Measurements from ENCODE around the gene TAL1.
"Not testable (repeated sequence)": the region's sequence is repeated elsewhere in the genome, so short reads cannot be mapped to it uniquely, and the experiment has no call there.

The TAL1 gene

DNA sequence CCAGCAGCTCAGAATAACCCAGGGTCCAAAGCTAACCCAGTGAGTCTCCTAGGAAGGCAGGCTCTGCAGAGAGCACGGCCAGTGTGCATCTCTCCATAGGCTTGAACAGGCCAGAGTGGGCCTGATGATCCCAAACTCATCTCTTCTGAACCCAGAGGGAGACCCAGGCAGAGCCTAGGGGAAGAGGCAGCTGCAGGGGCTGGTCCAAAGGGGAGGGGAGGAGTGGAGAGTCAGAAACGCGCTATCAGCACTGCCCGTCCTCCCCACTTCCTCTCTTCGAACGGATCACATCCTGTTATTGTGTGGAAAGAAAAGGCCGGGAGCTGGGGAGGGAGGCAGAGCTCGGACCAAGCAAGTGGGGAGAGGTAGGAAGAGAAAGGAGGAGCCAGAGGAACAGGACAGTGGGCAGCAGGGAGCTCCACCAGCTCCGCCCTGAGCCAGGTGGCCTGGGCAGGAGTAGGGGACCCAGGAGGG lies 20.2 kb downstream of the TAL1 start:
- DNase-seq (ENCODE audit: low spot score): no peak

DNA sequence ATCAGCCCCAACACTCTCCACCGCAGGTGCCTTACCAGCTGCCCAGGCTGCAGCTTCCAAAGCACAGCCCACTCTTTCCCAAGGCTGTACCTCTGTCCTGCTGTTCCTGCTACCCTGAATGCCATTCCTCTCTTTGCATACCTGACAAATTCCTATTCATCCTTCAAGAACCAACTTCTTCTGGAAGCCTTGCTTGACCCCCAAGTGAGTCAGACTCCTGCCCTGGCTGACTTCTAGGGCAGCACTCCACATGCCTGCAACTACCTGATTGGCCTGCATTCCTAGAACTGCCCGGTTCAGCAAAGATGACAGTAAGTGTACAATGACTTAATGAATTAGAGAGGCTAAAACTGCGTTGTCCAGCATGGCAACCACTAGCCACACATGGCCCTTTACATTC lies 21.4 kb downstream of the TAL1 start:
- DNase-seq (ENCODE audit: low spot score): peak; percentile 84

DNA sequence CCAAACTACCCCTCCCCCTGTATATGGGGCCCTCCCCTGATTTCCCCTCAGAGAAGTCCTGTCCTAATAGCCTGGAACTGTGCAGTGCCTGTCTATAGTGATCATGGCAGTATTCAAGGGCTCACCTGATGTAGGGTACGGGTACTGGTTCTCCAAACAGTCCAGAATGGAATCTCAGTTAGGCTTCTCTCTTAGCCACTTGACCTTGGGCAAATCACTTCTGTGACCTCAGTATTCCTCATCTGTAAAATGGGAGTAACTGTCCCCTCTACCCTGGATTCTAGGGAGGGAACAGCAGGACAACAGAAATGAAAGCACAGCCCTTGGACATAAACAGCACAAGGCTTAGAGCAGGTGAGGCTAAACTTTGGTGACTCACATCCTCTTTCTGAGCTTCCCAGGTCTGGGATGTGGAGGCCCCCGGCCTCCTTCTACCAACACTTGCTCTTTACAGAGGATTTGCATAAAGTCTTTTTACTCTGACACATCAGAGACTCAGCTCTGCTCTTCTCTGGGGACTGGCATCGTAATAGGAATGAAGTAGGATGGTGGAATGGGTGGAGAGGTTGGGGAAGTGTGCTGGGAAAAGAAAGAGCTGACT lies 22.2 kb downstream of the TAL1 start:
- peak; percentile 85 for DNase-seq (ENCODE audit: low spot score)

DNA sequence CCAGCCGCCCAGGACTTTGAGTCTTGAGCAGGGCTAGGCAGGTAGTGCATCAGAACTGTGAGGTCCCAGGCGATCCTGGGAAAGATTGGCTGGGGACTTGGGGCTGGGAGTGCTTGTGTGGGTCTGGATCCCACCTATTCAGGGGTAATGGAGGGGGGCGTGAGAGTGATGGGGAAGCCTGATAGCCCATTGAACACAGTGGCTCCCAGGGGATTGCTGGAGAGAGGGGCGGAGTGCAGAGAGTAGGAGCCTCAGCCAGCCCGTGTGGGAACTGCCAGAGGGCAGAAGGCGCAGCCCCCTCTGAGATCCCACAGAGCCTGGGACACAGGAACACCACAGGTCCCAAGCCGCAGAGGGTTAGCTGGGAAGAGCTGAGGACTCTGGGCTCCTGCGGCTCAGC lies 22.9 kb downstream of the TAL1 start:
- DNase-seq (ENCODE audit: low spot score): no peak

DNA sequence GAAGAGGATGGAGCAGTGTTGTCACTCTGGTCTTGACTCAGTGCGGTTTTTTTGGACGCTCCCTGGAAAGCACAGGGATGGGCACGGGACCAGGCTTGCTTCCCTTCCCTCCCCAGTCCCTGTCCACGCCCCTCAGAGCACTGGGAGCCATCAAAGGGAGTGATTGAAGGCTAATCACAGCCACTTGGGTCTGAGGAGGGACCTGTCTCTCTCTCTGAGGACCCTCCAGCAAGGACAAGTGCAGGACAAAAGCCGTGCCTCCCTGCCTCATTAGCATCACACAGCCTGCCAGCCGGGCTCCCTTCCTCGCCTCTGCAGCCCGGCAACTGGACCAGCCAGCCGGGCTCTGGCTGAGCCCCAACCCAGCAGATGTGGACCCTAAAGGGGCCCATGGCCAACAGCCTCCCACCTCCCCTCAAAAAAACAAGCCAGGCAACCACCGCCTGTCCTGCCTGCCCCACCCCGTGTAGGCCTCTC lies 23.6 kb downstream of the TAL1 start:
- no peak for DNase-seq (ENCODE audit: low spot score)

DNA sequence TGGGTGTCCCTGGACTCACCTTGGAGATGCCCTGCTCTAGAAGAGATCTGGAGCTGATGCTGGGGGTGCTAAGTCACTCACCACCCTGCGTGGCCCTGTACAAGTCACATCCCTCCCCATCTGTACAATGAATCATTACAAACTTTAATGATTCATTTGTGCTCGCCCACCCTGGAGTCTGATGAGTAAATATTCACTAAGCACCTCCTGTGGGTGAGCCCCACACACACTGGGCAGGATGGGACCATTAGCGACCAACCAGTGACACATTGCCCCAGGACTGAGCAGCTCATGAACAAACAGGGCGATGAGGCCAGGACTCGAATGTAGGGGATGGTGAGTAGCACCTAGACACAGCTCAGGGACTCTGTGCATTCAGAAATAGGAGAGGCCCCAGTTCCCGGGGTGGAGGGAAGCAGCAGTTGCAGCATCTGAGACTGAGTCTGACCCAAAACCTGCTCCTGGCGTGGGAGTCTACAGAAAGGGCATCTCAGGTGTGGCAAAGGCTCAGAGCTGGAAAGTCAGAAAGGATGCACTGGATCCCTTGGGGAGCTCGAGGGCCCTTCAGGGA lies 24.1 kb downstream of the TAL1 start:
- peak; percentile 85 for DNase-seq (ENCODE audit: low spot score)

DNA sequence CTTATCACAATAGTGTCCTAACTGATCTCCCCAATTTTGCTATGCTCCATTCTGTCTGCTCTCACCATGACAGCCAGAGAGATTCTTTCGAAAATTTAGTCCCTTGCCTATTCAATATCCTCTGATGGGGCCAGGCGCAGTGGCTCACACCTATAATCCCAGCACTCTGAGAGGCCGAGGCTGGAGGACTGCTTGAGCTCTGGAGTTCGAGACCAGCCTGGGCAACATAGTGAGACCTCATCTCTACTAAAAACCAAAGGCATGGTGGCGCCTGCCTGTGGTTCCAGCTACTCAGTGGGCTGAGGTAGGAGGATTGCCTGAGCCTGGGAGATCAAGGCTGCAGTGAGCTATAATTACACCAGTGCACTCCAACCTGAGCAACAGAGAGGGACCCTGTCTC lies 26.1 kb downstream of the TAL1 start:
- no peak for DNase-seq (ENCODE audit: low spot score)

DNA sequence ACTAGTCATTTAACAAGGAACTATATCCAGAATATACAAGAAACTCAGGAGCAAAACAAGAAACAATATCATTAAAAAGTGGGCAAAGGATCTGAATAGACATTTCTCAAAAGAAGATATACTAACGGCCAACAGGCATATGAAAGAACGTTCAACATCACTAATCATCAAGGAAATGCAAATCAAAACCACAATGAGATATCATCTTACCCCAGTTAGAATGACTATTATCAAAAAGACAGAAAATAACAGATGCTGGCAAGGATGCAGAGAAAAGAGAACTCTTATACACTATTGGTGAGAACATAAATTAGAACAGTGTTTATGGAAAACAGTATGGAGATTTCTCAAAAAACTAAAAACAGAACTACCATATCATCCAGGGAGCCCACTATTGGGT lies 28.5 kb downstream of the TAL1 start:
- not testable (repeated sequence) for DNase-seq (ENCODE audit: low spot score)

DNA sequence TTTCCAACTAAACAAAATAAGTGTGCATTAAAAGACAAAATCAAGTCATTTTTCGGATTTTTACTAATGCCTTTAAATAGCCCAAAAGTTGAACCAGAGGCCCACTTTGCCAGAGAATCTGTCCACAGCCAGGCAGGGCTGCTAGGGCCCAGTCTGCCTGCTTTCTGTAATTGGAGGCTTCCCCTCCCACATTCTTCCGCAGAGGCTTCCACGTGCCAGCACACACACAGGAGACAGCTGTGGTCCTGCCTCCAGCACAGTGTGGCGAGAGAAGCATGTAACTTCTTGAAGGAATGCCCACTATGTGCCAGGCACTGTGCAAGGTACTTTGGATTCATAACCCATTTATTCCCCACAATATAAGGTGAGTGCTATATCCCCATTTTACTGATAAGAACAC lies 30.8 kb downstream of the TAL1 start:
- no peak for DNase-seq (ENCODE audit: low spot score)

DNA sequence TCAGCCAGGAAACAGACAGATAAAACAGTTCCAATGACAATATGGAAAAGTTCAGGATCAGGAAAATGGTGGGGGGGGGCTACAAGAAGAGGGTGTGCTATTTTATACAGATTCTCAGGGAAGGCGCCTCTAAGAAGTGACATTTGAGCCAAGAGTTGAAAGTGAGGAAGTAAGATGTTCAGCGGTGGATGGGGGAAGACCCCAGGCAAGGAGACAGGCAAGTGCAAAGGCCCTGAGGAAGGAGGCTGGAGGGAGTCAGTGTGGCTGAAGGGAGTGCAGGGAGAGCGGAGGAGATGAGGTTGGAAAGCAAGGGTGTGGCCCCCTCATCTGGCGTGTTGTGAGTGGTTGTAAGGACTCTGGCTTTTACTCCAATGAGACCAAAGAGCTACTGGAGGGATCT lies 33.8 kb downstream of the TAL1 start:
- no peak for DNase-seq (ENCODE audit: low spot score)

DNA sequence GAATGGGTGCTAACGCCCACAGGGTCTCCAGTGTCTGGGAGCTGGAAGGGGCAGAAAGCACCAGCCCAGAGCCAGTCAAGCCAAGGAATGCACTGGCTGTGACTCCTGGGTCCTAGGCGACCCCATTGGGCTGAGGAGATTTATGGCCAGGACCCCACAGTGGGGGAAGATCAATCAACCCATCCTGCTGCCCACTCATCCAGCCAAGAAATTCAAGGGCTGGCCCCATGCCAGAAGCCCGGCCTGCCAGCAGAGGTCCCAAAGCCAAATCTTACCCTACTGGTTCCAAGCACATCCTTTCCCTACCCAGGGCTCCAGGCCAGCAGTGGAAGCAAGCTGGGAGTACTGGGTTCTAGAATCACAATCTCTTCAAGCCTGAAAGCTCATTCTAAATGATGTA lies 35.4 kb downstream of the TAL1 start:
- no peak for DNase-seq (ENCODE audit: low spot score)

DNA sequence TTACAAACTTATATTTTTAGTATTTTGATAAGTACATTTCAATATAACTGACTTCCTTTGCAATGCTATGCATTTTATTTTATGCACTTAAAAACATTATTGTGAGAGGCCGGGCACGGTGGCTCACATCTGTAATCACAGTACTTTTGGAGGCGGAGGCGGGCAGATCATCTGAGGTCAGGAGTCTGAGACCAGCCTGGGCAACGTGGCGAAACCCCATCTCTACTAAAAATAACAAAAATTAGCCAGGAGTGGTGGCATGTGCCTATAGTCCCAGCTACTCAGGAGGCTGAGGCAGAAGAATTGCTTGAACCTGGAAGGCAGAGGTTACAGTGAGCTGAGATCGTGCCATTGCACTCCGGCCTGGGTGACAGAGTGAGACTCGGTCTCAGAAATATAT lies 36.0 kb downstream of the TAL1 start:
- not testable (repeated sequence) for DNase-seq (ENCODE audit: low spot score)

DNA sequence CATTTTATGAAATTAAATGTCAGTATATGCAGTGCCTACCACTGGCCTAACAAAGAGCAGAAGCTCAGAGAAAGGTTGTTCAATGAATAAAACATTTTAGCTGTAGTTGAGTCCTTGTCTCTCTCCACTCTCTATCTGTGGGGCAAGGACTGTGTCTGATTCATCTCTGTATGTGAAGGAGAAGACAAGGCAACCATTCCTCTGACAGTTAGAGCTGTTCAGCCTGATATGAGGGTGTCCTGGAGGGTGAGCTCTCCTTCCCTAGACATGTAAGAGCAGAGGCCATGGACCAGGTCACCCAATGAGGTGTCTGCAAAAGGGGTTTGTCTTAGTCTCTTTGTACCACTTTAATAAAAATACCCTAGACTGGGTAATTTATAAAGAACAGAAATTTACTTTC lies 37.7 kb downstream of the TAL1 start:
- no peak for DNase-seq (ENCODE audit: low spot score)

DNA sequence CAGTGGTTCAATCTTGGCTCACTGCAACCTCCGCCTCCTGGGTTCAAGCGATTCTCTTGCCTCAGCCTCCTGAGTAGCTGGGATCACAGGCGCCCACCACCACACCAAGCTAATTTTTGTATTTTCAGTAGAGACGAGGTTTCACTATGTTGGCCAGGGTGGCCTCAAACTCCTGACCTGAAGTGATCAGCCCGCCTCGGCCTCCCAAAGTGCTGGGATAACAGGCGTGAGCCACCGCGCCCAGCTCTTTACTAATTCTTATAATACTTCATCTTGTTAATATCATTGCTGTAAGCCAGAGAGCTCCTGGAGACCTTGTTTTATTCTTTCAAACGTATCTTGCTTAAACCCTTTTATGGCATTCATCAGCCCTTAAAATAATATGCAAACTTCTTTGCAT lies 38.5 kb downstream of the TAL1 start:
- not testable (repeated sequence) for DNase-seq (ENCODE audit: low spot score)

DNA sequence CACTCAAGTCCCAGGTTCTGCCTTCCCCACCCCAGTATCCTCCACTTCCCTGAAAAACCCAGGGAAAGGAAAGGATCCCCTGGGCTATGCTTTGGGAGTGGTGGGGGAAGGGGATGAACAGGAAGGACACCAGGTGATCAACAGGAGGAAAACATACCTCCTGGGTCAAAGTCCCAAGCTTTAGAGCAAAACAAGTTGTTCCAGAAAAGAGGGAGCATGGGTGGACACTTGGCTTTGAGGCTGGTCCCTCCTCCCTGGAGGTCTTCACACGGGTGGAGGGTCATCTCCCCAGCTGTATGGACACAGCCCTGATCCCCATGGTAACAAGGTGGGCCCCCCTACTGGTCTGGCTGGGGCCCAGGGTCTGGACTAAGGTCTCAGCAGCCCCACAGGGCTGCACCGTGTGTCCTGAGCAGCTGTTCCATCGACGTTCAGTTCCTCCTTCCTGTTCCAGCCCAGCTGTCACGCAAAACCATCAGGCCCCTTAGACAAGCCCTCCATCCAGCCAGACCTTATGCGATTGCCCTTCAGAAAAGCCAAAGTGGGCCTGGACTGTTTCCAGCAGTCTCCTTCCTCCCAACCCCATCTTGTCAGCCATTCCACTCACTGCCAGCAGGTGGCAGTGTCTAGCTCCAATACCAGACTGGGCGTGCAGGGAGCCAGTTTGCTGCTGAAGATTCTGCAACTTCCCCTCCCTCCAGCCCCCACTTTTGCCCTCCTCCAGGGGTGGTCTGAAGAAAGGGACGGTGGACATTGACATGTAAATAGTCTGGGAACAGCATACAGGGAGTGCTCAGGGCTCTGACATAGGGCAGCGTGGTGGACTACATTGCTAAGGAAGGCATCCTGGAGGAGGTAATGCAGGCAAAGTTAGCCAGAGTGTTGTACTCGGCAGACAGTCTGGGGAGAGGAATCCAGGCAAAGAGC lies 39.3 kb downstream of the TAL1 start:
- peak; percentile 79 for DNase-seq (ENCODE audit: low spot score)

DNA sequence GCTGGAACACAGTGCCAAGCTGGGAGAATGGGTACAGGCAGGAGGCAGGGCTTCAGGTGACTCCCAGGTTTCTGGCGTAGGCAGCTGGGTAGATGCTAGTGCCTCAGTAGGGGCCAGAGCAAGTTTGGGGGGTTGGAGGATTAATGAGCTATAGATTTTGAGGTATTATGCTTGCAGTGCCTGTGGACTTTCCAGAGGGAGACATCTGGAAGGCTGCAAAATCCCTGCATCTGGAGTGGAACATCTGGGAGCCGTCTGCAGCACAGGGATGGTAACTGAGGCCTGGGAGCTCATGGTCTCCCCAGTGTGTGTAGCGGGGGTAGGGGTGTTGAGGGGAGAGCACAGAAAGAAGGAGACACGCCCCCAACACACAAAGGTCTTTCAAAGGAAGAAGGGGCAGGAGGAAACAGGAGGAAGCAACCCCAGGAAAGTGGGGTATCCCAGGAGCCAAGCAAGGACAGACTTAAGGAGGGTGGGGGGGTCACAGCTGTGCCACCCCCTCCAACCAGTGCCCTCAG lies 40.0 kb downstream of the TAL1 start:
- DNase-seq (ENCODE audit: low spot score): no peak

DNA sequence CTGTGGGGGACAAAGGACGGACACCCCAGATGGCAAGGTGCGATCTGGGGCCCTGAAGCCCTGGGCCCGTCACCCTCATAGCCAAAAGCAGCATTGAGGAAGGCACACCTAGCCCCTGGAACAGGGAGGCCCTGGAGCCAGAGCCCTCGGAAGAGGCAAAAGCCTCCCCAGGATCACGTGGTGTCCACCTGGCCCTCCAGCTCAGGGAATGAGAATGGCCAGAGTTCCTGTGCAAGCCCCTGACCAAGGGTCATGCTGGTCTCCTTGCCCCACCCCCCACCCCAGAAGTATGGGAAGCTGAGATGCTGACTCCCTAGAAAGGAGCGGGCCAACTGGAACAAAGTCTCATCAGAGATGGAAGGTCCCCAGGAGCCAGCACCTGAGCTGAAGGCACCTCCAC lies 41.2 kb downstream of the TAL1 start:
- DNase-seq (ENCODE audit: low spot score): no peak

DNA sequence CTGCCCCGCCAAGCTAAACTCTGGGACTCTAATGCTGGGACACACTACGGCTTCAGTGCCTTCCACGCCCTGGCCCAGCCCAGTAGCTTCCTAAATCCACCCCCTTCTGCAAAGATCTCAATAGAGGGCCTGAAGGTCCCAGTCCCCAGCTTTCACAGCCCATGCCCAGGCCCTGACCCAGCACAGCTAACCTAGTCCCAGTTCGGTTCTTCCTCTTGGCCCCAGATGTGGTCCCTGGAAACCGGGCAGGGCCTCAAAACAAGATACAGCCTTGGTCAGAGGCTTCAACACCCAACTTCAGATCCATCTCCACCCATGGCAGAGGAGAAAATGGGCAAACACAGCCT lies 41.5 kb downstream of the TAL1 start:
- DNase-seq (ENCODE audit: low spot score): no peak

DNA sequence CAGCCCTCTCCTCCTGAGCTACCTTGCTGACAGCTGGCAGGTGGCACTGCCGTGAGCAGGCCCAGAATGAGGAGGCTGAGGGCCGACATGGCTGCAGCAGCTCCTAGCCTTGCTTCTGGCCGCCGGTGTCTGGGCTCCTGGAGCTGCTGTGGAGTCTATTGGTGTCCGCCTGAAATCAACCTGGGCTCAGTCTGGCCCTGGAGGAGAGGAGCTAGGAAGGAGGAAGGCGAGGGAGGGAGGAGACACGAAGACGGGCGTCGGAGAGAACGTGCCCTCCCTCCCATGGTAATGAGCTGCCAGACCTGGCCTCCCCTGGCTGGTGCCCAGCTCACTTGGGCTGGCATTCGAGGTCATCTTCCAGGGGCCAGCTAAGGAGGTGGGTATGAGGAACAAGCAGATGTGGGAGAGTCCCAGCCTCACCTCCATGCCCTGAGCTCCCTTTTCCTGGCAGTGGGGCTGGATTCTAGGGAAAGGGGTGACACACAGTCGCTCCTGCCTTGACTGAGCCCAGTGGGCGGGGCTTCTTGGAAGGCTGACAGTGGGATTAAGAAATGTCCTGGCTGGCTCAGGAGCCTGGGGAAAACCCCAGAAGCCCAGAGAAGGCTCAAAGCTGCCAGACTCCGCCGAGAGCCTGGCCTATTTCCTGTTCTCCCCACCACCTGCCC lies 42.0 kb downstream of the TAL1 start, which contains the start of gene PDZK1IP1:
PDZK1IP1 (minus strand) TSS at position 193 of the 665 bp plus-strand sequence; CDS start at position 89, 104 bp downstream.
- DNase-seq (ENCODE audit: low spot score): peak; percentile 100

DNA sequence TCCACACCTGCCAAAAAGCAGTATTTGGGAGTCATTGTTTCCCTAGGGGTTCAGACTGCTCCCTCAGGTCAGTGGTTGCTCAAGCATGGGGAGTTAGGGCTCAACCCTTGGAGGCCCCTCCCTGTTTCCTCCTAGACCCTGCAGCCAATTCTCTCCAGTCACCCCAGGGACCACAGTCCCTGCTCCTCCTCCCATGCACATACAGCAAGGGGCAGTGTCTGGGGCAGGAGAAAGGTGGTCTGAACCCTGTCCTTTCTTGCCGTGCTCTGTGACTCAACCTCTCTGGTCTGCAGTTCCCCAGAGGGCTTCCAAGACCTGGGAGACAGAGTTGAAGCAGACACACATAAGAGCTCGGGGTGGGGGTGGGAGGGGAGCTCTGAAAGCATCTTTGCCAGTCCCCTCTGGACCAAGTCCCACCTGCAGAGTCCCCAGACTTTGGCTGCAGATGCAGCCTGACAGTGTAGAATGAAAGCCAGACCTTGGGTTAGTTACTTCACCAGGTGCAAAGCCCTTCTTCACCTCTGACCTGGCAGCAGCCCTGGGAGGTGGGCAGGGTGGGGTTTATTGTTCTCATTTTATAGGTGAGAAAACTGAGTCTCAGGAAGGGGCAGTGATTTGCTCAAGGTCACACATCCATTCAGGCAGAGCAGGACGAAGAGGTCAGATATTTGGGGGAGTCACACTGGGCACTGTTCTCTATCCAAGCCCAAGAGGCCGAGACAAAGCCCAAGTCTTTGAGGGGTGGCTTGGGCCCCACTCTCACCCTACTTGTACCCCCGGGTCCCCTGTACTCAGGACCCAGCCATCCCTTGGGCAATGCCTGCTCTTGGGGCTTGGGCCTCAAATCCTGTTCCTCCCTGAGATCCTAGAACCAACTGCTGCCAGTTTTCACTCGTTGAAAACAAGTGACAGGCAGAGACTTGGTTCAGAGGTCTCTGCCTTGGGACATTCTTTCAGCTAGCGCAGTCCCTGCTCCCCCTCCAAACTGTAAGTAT lies 42.9 kb downstream of the TAL1 start:
- peak; percentile 36 for DNase-seq (ENCODE audit: low spot score)

DNA sequence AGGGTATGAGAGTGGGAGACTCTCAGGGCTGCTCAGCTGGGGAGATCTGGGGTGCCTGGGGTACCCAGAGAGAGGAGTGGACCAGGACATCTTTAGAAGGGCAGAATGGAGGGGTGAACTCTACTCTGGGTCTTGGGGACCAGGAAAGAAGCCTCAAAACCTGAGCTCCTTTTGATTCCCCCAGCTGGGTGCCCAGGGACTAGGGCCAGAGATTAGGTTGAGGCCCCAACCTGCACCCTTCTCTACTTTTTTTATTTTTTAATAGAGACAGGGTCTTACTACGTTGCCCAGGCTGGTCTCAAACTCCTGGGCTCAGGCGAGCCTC lies 44.1 kb downstream of the TAL1 start:
- DNase-seq (ENCODE audit: low spot score): no peak

Measured in kidney tubule cell (primary cell).